ENCODE results near the gene PIK3AP1. TPM values are rescaled to one million over a fixed set of nuclear protein-coding genes. Genes with fewer than 3 reads are reported as not detected.

Gene PIK3AP1
- total RNA-seq, 1 donor from 2014 or later, result 1.3 TPM

GRCh38 chr10:96688789-96689188 is 31.5 kb downstream of the PIK3AP1 start:
- Mint-ChIP-seq H3K27ac (ENCODE audit: unreplicated experiment) (no peak overlapping the region), H3K9me3 (no peaks in the 10 kb centered on the region)

GRCh38 chr10:96687317-96688012 is 32.8 kb downstream of the PIK3AP1 start:
- no peak overlapping the region for H3K4me3 Mint-ChIP-seq
- no peaks in the 10 kb centered on the region for H3K27me3 Mint-ChIP-seq (ENCODE audit: low read depth)
- no peaks in the 10 kb centered on the region for H3K9me3 Mint-ChIP-seq
- no peak for TF ChIP-seq CTCF (conservative IDR thresholded peaks at IDR 0.05)
- H3K27ac Mint-ChIP-seq (ENCODE audit: unreplicated experiment), result peak overlapping the region; percentile 39
- no peaks in the 10 kb centered on the region for H3K36me3 Mint-ChIP-seq (ENCODE audit: low read depth)
- no peaks in the 10 kb centered on the region for H3K4me1 Mint-ChIP-seq
- no peak for DNase-seq (ENCODE audit: low read depth, low spot score)

More at GRCh38 chr10:96688789-96689188, 31.5 kb downstream of the PIK3AP1 start:
- H3K4me3 Mint-ChIP-seq, result no peak overlapping the region
- no peaks in the 10 kb centered on the region for H3K36me3 Mint-ChIP-seq (ENCODE audit: low read depth)
- no peak for TF ChIP-seq CTCF (conservative IDR thresholded peaks at IDR 0.05)
- no peaks in the 10 kb centered on the region for H3K27me3 Mint-ChIP-seq (ENCODE audit: low read depth)
- no peaks in the 10 kb centered on the region for H3K4me1 Mint-ChIP-seq
- no peak for DNase-seq (ENCODE audit: low read depth, low spot score)

- no peaks in the 10 kb centered on the region for H3K27me3 Mint-ChIP-seq (ENCODE audit: low read depth)
- H3K27ac Mint-ChIP-seq (ENCODE audit: unreplicated experiment), result no peak overlapping the region
- no peak for DNase-seq (ENCODE audit: low read depth, low spot score)
- TF ChIP-seq CTCF (conservative IDR thresholded peaks at IDR 0.05), result no peak
- no peaks in the 10 kb centered on the region for H3K9me3 Mint-ChIP-seq
- no peaks in the 10 kb centered on the region for H3K36me3 Mint-ChIP-seq (ENCODE audit: low read depth)
- no peak overlapping the region for H3K4me3 Mint-ChIP-seq
- H3K4me1 Mint-ChIP-seq, result no peaks in the 10 kb centered on the region
Measured at GRCh38 chr10:96686514-96686913, 33.8 kb downstream of the PIK3AP1 start.

GRCh38 chr10:96685306-96685705 is 35.0 kb downstream of the PIK3AP1 start:
- Mint-ChIP-seq H3K27me3 (ENCODE audit: low read depth) (no peaks in the 10 kb centered on the region), H3K36me3 (ENCODE audit: low read depth) (no peaks in the 10 kb centered on the region), H3K4me1 (no peaks in the 10 kb centered on the region), H3K4me3 (no peak overlapping the region), H3K27ac (ENCODE audit: unreplicated experiment) (no peak overlapping the region), H3K9me3 (peaks cover 9% of the 10 kb centered on the region)
- TF ChIP-seq CTCF (conservative IDR thresholded peaks at IDR 0.05), result no peak
- no peak for DNase-seq (ENCODE audit: low read depth, low spot score)

GRCh38 chr10:96684826-96685225 is 35.5 kb downstream of the PIK3AP1 start:
- H3K27me3 Mint-ChIP-seq (ENCODE audit: low read depth), result no peaks in the 10 kb centered on the region
- H3K36me3 Mint-ChIP-seq (ENCODE audit: low read depth), result no peaks in the 10 kb centered on the region
- DNase-seq (ENCODE audit: low read depth, low spot score), result no peak
- no peak for TF ChIP-seq CTCF (conservative IDR thresholded peaks at IDR 0.05)
- no peaks in the 10 kb centered on the region for H3K4me1 Mint-ChIP-seq
- no peak overlapping the region for H3K4me3 Mint-ChIP-seq
- H3K9me3 Mint-ChIP-seq, result peaks cover 11% of the 10 kb centered on the region
- H3K27ac Mint-ChIP-seq (ENCODE audit: unreplicated experiment), result no peak overlapping the region
